GM12873 (cell line): Measurements from ENCODE around the gene ZNF407.

Experiments used
- TF ChIP-seq, protein P1 (sequence below): IDR thresholded peaks from 2 replicates; pipeline ENCODE4 v1.5.1; 2012; ENCODE audit warnings: low read depth, mild to moderate bottlenecking, moderate library complexity, low read length, control low read depth; ENCODE audit not compliant: insufficient read depth; ENCODE audit errors: missing control alignments

Gene ZNF407

DNA sequence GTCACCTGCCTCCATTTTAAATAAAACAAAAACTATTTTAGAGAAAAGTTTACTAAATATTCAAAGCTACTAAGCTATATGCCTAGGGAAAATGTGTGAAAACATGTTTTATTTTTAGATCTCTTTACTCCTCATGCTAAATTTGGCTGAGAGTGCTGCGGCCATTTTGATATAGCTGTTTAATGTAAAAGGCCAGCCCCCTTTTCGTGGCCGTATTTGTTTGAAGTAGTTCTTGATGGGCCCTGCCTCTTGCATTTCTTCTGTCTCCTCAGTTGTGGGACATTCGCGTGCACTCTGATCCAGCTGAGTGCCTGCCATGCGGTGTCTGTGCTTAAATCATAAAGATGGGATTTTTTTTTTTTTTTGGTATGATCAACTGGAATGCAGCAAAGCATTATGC is 64.0 kb downstream of the ZNF407 start:
- TF ChIP-seq, protein P1, sequence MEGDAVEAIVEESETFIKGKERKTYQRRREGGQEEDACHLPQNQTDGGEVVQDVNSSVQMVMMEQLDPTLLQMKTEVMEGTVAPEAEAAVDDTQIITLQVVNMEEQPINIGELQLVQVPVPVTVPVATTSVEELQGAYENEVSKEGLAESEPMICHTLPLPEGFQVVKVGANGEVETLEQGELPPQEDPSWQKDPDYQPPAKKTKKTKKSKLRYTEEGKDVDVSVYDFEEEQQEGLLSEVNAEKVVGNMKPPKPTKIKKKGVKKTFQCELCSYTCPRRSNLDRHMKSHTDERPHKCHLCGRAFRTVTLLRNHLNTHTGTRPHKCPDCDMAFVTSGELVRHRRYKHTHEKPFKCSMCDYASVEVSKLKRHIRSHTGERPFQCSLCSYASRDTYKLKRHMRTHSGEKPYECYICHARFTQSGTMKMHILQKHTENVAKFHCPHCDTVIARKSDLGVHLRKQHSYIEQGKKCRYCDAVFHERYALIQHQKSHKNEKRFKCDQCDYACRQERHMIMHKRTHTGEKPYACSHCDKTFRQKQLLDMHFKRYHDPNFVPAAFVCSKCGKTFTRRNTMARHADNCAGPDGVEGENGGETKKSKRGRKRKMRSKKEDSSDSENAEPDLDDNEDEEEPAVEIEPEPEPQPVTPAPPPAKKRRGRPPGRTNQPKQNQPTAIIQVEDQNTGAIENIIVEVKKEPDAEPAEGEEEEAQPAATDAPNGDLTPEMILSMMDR, result no peak

DNA sequence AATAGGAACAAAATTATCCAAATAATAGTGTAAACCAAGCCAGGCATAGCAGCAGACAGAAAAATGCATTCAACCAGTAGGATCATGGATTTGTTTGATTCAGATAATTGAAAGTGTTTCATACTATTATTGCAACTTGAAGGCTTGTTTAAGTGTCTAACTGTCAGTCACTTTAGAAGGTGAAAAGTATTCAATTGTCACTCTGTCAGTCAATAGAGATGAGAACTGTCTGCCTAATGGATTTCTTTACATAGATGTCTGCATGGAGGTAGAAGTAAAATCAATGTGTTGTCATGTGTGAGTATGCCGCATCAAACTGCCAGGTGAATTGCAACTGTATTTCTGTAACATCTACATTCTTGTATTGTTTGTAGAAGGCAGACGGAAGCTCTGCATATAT is 65.0 kb downstream of the ZNF407 start:
- TF ChIP-seq, protein P1, result no peak

DNA sequence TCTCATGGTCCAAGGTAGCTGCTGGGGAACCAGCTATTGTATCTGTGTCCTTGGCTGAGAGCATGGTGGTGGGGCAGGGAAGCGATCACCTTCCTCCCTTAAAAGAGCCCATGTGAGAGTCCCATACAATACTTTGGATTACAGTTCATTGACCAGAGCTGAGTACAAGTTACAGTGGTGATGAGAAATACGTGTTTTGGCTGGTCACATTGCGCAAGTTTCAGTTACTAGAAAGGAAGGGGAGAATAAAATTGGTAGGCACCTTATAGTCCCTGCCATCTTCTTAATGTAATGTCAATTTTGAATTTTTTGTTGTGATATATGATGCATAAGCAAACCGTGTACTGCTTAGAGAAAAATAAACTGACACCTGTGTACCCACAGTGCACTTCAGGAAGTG is 67.7 kb downstream of the ZNF407 start:
- TF ChIP-seq, protein P1, result no peak

DNA sequence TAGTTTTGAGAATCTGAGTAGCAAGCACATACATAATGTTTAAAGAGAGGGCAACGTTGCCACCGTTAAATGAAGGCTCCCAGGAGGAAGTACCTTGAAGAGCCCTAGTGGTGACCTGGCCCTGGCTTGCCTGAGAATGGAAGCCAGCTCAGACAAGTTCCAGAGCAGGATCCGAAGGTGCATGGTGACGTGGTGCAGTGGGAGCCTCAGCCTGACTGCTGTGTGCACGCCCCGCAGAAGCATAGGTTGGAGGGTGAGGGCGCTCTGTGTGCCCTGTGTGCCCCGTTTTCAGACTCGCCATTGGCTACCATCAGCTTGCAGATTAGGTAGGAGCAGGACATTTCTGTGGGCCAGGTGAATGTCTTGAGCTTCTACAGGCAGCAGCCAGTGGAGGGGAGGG is 68.2 kb downstream of the ZNF407 start:
- TF ChIP-seq, protein P1, result no peak

DNA sequence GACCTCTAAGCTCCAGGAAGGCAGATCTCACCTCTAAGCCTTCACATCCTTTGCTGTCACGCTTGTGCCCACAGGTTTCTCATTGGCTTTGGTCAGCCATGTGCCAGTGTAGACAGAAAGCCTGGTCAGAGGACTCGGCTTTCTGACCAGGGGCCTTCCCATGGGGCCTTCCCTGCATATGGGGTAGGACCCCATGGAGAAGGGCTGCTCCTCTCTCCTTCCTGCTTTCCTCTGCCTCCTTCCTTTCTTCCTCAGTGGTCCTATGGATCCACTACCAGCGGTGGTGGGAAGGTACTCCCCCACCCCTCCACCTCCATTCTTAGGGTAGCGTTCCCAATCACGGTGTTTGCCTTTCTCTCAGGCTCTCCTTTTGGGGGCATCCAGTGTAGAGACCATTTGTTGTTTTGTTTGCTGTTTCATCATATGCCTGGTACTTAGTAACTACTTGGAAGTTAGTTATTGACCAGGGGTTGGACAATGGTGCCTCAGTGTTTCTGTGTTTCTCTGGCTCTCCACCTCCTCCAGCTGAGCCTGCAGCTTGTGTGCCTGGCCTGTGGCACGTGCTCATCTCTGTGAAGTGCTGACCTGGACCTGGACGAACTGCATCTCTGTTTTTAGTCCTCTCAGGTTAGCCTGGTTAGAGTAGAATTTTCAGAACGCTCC is 71.6 kb downstream of the ZNF407 start:
- TF ChIP-seq, protein P1, result no peak

DNA sequence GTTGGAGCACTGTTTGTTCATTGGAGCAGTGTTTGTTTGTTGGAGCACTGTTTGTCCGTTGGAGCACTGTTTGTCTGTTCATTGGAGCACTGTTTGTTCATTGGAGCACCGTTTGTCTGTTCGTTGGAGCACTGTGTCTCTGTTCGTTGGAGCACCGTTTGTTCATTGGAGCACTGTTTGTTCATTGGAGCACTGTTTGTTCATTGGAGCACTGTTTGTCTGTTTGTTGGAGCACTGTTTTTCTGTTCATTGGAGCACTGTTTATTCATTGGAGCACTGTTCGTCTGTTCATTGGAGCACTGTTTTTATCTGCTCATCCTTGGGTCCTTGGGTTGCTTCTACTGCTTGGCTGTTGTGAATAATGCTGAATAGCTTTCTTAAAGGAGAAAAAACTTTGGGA is 74.7 kb downstream of the ZNF407 start:
- TF ChIP-seq, protein P1, result no peak

DNA sequence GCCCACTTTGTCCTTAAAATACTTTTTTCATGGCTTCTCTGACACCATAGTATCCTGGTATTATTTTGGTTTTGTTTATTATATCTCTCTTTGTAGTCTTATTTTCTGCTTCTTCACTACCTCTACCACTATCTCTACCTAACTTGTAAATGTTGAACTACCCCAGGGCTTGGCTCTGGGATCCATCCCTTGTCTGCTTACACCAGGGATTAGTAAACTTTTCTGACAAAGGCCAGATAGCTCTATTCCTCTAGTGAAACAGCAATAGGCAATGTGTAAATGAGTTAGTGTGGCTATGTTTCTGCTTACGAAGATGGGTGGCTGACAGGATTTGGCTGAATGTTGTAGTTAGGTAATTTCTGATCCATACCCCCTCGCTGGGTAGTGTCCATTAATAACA is 76.8 kb downstream of the ZNF407 start:
- TF ChIP-seq, protein P1, result no peak
